H1 (cell line): ENCODE measurements around the gene GRAMD2A. TPM values are rescaled to one million over a fixed set of nuclear protein-coding genes. Genes with fewer than 3 reads are reported as not detected.
A peak's percentile ranks its signal among the peaks of the same experiment; 100 is the strongest.

Source experiments
- ATF3 ChIP-seq: IDR thresholded peaks from 2 replicates; pipeline ENCODE4 v1.6.1; 2011; ENCODE audit warnings: low read depth, mild to moderate bottlenecking, low read length; ENCODE audit not compliant: insufficient read depth
- CBX8 ChIP-seq: fragments of 300-800, 300-1000 bp; sonication (generic); IDR thresholded peaks from 2 replicates; pipeline ENCODE4 v1.7.1; 2016; ENCODE audit warnings: low read depth, low read length, borderline replicate concordance
- CEBPB ChIP-seq: IDR thresholded peaks from 2 replicates; pipeline ENCODE4 v1.6.1; 2012; ENCODE audit warnings: low read depth, low read length
- CREB1 ChIP-seq: IDR thresholded peaks from 2 replicates; pipeline ENCODE4 v1.6.1; 2012; ENCODE audit warnings: inconsistent platforms
- CTBP2 ChIP-seq: IDR thresholded peaks from 2 replicates; pipeline ENCODE4 v1.7.0; 2011; ENCODE audit warnings: borderline replicate concordance, mild to moderate bottlenecking, moderate library complexity, mixed read lengths, low read length; ENCODE audit not compliant: insufficient read depth, insufficient read length
- EGR1 ChIP-seq: IDR thresholded peaks from 2 replicates; pipeline ENCODE4 v1.6.1; 2011; ENCODE audit warnings: low read depth, low read length, borderline replicate concordance
- EZH2 ChIP-seq: fragments of 200-600 bp; sonication (generic); IDR thresholded peaks from 2 replicates; pipeline ENCODE4 v1.7.1; 2012; ENCODE audit warnings: low read depth, mild to moderate bottlenecking, moderate library complexity, low read length, inconsistent platforms; ENCODE audit not compliant: severe bottlenecking
- FOSL1 ChIP-seq: IDR thresholded peaks from 2 replicates; pipeline ENCODE4 v1.6.1; 2011; ENCODE audit warnings: mild to moderate bottlenecking, low read depth, low read length, moderate library complexity; ENCODE audit not compliant: insufficient read depth
- GABPA ChIP-seq: IDR thresholded peaks from 2 replicates; pipeline ENCODE4 v1.6.1; 2011; ENCODE audit warnings: mild to moderate bottlenecking, low read length, moderate library complexity, borderline replicate concordance; ENCODE audit not compliant: insufficient read depth
- HDAC2 ChIP-seq, 2 experiments: fragments of 300-600 bp in 1 of 2; sonication (generic) in 1 of 2; IDR thresholded peaks; 2 replicates each; pipeline ENCODE4 v1.6.1; 2011 to 2012; ENCODE audit warnings: low read depth in 2 of 2, low read length in 2 of 2, mild to moderate bottlenecking in 2 of 2, moderate library complexity in 2 of 2, borderline replicate concordance in 1 of 2, inconsistent platforms in 1 of 2
- HDAC6 ChIP-seq: IDR thresholded peaks from one replicate; pipeline ENCODE4 v1.7.1; 2012; ENCODE audit warnings: low read depth, mild to moderate bottlenecking, inconsistent platforms, low read length, moderate library complexity
- JUN ChIP-seq: IDR thresholded peaks from 2 replicates; pipeline ENCODE4 v1.6.1; 2011; ENCODE audit warnings: low read depth, mild to moderate bottlenecking, improper control_type of control experiment, low read length
- JUND ChIP-seq: IDR thresholded peaks from 2 replicates; pipeline ENCODE4 v1.6.1; 2011; ENCODE audit warnings: mild to moderate bottlenecking, improper control_type of control experiment, low read length
- KDM1A ChIP-seq: fragments of 200-600, 300-600 bp; sonication (generic); IDR thresholded peaks from 2 replicates; pipeline ENCODE4 v1.7.1; 2016; ENCODE audit warnings: mild to moderate bottlenecking, low read length, borderline replicate concordance
- KDM4A ChIP-seq: IDR thresholded peaks from one replicate; pipeline ENCODE4 v1.7.1; 2012; ENCODE audit warnings: low read depth, mild to moderate bottlenecking, moderate library complexity, low read length, inconsistent platforms; ENCODE audit not compliant: severe bottlenecking
- MAFK ChIP-seq: IDR thresholded peaks from 2 replicates; pipeline ENCODE4 v1.6.1; 2012; ENCODE audit warnings: low read depth, mild to moderate bottlenecking, improper control_type of control experiment, low read length
- POLR2A ChIP-seq, 2 experiments: IDR thresholded peaks; 1 replicate in 1 of 2; 2 replicates in 1 of 2; pipeline ENCODE4 v1.6.1; 2011; ENCODE audit warnings: low read depth in 2 of 2, low read length in 2 of 2, mild to moderate bottlenecking in 2 of 2; ENCODE audit errors: control extremely low read depth in 1 of 2
- RFX5 ChIP-seq: IDR thresholded peaks from 2 replicates; pipeline ENCODE4 v1.6.1; 2011; ENCODE audit warnings: low read depth, low read length, improper control_type of control experiment, borderline replicate concordance
- SIN3A ChIP-seq, 2 experiments: IDR thresholded peaks in 1 of 2; conservative IDR thresholded peaks in 1 of 2; 2 replicates each; pipeline ENCODE4 v1.6.1; 2011 to 2012; ENCODE audit warnings: low read length in 2 of 2, improper control_type of control experiment in 1 of 2, low read depth in 1 of 2, mild to moderate bottlenecking in 1 of 2
- TAF1 ChIP-seq: IDR thresholded peaks from 2 replicates; pipeline ENCODE4 v1.6.1; 2011; ENCODE audit warnings: mild to moderate bottlenecking, low read depth, low read length
- TAF7 ChIP-seq: optimal IDR thresholded peaks from 2 replicates; pipeline ENCODE3; 2011; ENCODE audit warnings: low read depth, mild to moderate bottlenecking, inconsistent platforms, low read length, moderate library complexity, borderline replicate concordance
- TBP ChIP-seq: IDR thresholded peaks from 2 replicates; pipeline ENCODE4 v1.6.1; 2011; ENCODE audit warnings: low read depth, low read length, improper control_type of control experiment
- TEAD4 ChIP-seq: IDR thresholded peaks from 2 replicates; pipeline ENCODE4 v1.6.1; 2012; ENCODE audit warnings: low read depth, low read length, inconsistent platforms, mixed read lengths
- polyA plus RNA-seq, 7 experiments: library from polyadenylated mRNA; depleted of rRNA in 3 of 7; stranded (reverse) in 5 of 7; unstranded in 2 of 7; fragments of >200 nt in 5 of 7; fragments of 200-250 nt in 2 of 7; gene quantifications; 1 replicate in 5 of 7; 2 replicates in 1 of 7; 4 replicates in 1 of 7; pipeline versions ENCODE4 v1.2.1 to v1.2.3, GENCODE V29; 2011 to 2013; ENCODE audit warnings: missing spikeins in 2 of 7, mixed read lengths in 2 of 7
- total RNA-seq: library from RNA; stranded (reverse); fragmentation: NEBNext Ultra II Directional; extraction: Animal tissue kit (Norgen Biotek cat#: 25700); gene quantifications from 2 replicates; pipeline ENCODE4 v1.2.1, GENCODE V29; 2021

Gene GRAMD2A
- total and polyA plus RNA-seq, 2 of the 8 experiments (the other 6 are each of a cell fraction or from before 2014, with no cell fraction given), result 0.57 to 1.5 TPM

DNA sequence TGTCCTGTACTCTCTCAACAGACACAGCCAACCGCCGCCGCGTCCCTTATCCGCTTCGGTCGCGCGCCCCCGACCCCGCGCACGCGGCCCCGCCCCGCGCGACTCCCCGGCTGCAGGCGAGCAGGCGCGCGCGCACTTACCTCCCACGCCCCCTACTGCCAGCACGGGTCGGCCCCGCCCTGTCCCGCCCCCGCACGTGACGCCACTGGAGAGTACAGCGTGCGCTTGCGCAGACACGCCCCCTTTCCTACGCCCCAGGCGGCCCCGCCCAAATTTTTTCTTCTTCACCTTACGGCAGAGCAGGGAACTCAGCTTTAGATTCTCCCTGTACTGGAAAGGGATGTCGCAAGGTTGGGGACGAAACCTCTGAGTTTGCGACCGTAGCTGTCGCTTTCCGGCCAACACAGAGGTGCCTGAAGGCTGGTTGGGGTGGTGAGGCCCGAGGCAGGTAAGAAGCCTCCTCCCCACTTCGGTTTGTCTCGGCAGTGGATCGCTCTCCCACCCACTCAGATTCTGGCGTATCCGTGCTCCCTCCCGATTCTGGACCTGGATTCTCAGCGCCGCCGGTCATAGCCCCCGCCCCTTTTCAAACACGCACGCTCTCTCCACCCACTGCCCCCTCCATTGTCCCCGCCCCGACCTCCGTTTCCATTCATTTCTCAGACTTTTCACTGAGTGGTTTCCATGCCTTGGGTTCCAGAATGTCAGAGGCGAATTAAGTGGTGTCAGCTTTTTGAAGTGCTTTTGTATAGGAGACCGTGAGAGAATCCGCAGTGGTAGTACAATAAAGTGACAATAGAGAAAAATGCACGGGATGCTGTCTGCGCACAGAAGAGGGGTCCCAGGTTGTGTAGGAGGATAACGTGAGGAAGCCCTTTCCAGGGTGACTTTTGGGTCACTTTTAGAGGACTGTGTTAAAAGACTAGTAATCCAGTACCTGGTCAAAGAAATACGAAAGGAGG, 79.3 kb downstream of the GRAMD2A start, which contains the start of the genes MYO9A and SENP8 (continued):
- TF ChIP-seq MAFK, result no peak
- peak in 1 of 2 experiments; percentile 52; a peak in 1 of 4 replicates for TF ChIP-seq SIN3A (conservative IDR thresholded peaks at IDR 0.05 in 1 of 2, IDR thresholded peaks at IDR 0.05 in 1 of 2; ENCODE audit: low read depth in 1 of 2, low read length in 2 of 2)
- TF ChIP-seq CREB1, result peak; percentile 61
- TF ChIP-seq POLR2A (IDR thresholded peaks at IDR 0.05; ENCODE audit: control extremely low read depth in 1 of 2, low read depth in 2 of 2, low read length in 2 of 2), result peak; percentile 30 to 93
- 0 out of 2 replicates have a peak, but pooled peaks have one; percentile 44 for TF ChIP-seq FOSL1
- TF ChIP-seq TAF7, result no peak
- TF ChIP-seq CTBP2, result no peak
- TF ChIP-seq JUN, result no peak
- no peak for TF ChIP-seq KDM1A
- TF ChIP-seq HDAC6, result no peak
- TF ChIP-seq RFX5, result no peak
- TF ChIP-seq CEBPB, result peak; percentile 86
- no peak for TF ChIP-seq EZH2
- TF ChIP-seq HDAC2 (IDR thresholded peaks at IDR 0.05; ENCODE audit: borderline replicate concordance in 1 of 2, low read depth in 2 of 2, low read length in 2 of 2), result no peak
- TF ChIP-seq CBX8, result no peak
- TF ChIP-seq JUND, result no peak
- peak; percentile 91 for TF ChIP-seq ATF3
- no peak for TF ChIP-seq KDM4A
- TF ChIP-seq TAF1, result peak; percentile 87
- TF ChIP-seq TBP, result peak; percentile 77
- TF ChIP-seq GABPA, result no peak
- no peak for TF ChIP-seq TEAD4
- TF ChIP-seq EGR1, result peak; percentile 99
